Measurements from ENCODE around the gene ERGIC2. TPM values are rescaled to one million over a fixed set of nuclear protein-coding genes. Genes with fewer than 3 reads are reported as not detected.

Gene ERGIC2
- total RNA-seq, 1 donor from 2014 or later: 108 TPM

GRCh38 chr12:29425722-29426121, 44.8 kb upstream of the ERGIC2 start:
- Histone ChIP-seq H3K4me2 (no peak overlapping the region), H2AFZ (replicated peaks) (no peak overlapping the region), H3K9ac (no peak overlapping the region), H4K20me1 (ENCODE audit: low read depth) (no peaks in the 10 kb centered on the region), H3K27ac (no peak overlapping the region), H3K4me3 (no peak overlapping the region), H3K27me3 (no peaks in the 10 kb centered on the region), H3K9me3 (ENCODE audit: low read depth) (no peaks in the 10 kb centered on the region), H3K36me3 (no peaks in the 10 kb centered on the region), H3F3A (ENCODE audit: low read depth) (no peaks in the 10 kb centered on the region), H3K79me2 (ENCODE audit: low read depth) (no peaks in the 10 kb centered on the region), H3K4me1 (peaks cover 5% of the 10 kb centered on the region)
- H3K27ac Mint-ChIP-seq: no peak overlapping the region
- no peaks in the 10 kb centered on the region for H3K36me3 Mint-ChIP-seq
- H3K4me3 Mint-ChIP-seq: no peak overlapping the region
- DNase-seq (ENCODE audit: low spot score): no peak
- peaks cover 7% of the 10 kb centered on the region for H3K4me1 Mint-ChIP-seq
- TF ChIP-seq, protein P1, sequence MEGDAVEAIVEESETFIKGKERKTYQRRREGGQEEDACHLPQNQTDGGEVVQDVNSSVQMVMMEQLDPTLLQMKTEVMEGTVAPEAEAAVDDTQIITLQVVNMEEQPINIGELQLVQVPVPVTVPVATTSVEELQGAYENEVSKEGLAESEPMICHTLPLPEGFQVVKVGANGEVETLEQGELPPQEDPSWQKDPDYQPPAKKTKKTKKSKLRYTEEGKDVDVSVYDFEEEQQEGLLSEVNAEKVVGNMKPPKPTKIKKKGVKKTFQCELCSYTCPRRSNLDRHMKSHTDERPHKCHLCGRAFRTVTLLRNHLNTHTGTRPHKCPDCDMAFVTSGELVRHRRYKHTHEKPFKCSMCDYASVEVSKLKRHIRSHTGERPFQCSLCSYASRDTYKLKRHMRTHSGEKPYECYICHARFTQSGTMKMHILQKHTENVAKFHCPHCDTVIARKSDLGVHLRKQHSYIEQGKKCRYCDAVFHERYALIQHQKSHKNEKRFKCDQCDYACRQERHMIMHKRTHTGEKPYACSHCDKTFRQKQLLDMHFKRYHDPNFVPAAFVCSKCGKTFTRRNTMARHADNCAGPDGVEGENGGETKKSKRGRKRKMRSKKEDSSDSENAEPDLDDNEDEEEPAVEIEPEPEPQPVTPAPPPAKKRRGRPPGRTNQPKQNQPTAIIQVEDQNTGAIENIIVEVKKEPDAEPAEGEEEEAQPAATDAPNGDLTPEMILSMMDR (IDR thresholded peaks at IDR 0.05): no peak
- TF ChIP-seq EZH2phosphoT487 (IDR thresholded peaks at IDR 0.05): no peak
- no peak for TF ChIP-seq EZH2 (IDR thresholded peaks at IDR 0.05)
- H3K9me3 Mint-ChIP-seq: no peaks in the 10 kb centered on the region
- H3K27me3 Mint-ChIP-seq (ENCODE audit: insufficient read depth, low read depth): no peaks in the 10 kb centered on the region

DNA sequence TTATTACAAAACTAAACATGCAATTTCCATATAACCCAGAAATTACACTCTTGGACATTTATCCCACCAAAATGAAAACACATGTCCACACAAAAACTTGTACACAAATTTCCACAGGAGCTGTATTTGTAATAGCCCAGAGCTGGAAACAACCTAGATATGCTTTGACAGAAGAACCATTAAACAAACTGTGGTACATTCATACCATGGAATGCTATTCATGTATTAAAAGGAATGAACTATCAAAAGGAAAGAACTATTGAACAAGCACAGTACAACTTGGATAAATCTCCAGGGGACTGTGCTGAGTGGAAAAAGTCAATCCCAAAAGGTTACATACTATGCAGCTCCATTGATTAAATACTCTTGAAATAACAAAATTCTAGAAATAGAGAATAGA, 35.8 kb upstream of the ERGIC2 start:
- peaks cover 8% of the 10 kb centered on the region for H3K9me3 Mint-ChIP-seq
- Histone ChIP-seq H4K20me1 (ENCODE audit: low read depth) (no peaks in the 10 kb centered on the region), H3K27me3 (no peaks in the 10 kb centered on the region), H3K4me2 (no peak overlapping the region), H3K27ac (no peak overlapping the region), H3K4me3 (no peak overlapping the region), H3F3A (ENCODE audit: low read depth) (no peaks in the 10 kb centered on the region), H3K79me2 (ENCODE audit: low read depth) (no peaks in the 10 kb centered on the region), H3K9ac (no peak overlapping the region), H3K9me3 (ENCODE audit: low read depth) (no peaks in the 10 kb centered on the region), H3K4me1 (no peaks in the 10 kb centered on the region), H2AFZ (replicated peaks) (no peak overlapping the region), H3K36me3 (no peaks in the 10 kb centered on the region)
- no peak overlapping the region for H3K4me3 Mint-ChIP-seq
- peaks cover 6% of the 10 kb centered on the region for H3K36me3 Mint-ChIP-seq
- no peak for DNase-seq (ENCODE audit: low spot score)
- H3K4me1 Mint-ChIP-seq: no peaks in the 10 kb centered on the region
- no peak overlapping the region for H3K27ac Mint-ChIP-seq
- TF ChIP-seq, protein P1 (IDR thresholded peaks at IDR 0.05): no peak
- TF ChIP-seq EZH2phosphoT487 (IDR thresholded peaks at IDR 0.05): no peak
- TF ChIP-seq EZH2 (IDR thresholded peaks at IDR 0.05): no peak
- peaks cover 4% of the 10 kb centered on the region for H3K27me3 Mint-ChIP-seq (ENCODE audit: insufficient read depth, low read depth)

DNA sequence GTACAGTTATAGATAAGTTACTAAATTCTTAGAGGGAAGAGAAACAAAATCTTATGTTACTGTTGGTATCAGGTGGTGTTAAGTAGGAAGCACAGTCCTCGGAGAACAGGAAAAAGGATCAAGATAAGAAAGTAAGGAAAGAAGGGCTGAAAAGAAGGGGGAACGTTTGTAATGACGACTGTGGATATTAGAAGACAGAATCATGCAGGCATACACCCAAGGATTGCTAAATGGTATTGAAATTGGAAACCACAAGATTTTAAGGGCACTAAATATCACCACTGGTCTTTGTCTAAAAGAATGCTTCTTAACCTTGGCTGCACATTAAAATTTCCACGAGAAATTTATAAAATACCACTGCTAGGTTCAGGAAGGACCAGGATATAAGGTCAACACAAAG, 34.1 kb upstream of the ERGIC2 start:
- peak overlapping the region; percentile 20 for H2AFZ ChIP-seq (replicated peaks)
- H3K79me2 ChIP-seq (ENCODE audit: low read depth): no peaks in the 10 kb centered on the region
- H3K27me3 ChIP-seq: no peaks in the 10 kb centered on the region
- no peak overlapping the region for H3K27ac ChIP-seq
- Mint-ChIP-seq H3K9me3 (peaks cover 8% of the 10 kb centered on the region), H3K4me1 (no peaks in the 10 kb centered on the region), H3K27me3 (ENCODE audit: insufficient read depth, low read depth) (peaks cover 4% of the 10 kb centered on the region), H3K27ac (no peak overlapping the region), H3K36me3 (peaks cover 6% of the 10 kb centered on the region), H3K4me3 (no peak overlapping the region)
- no peaks in the 10 kb centered on the region for H3K4me1 ChIP-seq
- no peaks in the 10 kb centered on the region for H3K9me3 ChIP-seq (ENCODE audit: low read depth)
- H4K20me1 ChIP-seq (ENCODE audit: low read depth): no peaks in the 10 kb centered on the region
- no peak overlapping the region for H3K9ac ChIP-seq
- H3K4me2 ChIP-seq: no peak overlapping the region
- H3K36me3 ChIP-seq: no peaks in the 10 kb centered on the region
- DNase-seq (ENCODE audit: low spot score): no peak
- H3F3A ChIP-seq (ENCODE audit: low read depth): no peaks in the 10 kb centered on the region
- TF ChIP-seq EZH2phosphoT487 (IDR thresholded peaks at IDR 0.05): no peak
- TF ChIP-seq EZH2 (IDR thresholded peaks at IDR 0.05): no peak
- TF ChIP-seq, protein P1 (IDR thresholded peaks at IDR 0.05): no peak
- no peak overlapping the region for H3K4me3 ChIP-seq

Measured in neural progenitor cell (in vitro differentiated cells).